ENCODE results near the gene SMIM10. TPM values are rescaled to one million over a fixed set of nuclear protein-coding genes. Genes with fewer than 3 reads are reported as not detected.
"Not testable (repeated sequence)": the region's sequence is repeated elsewhere in the genome, so short reads cannot be mapped to it uniquely, and the experiment has no call there.

SMIM10 gene
- total RNA-seq, 3 donors from 2014 or later (not counting 1 experiment from before 2014, with no cell fraction given): 0.16 TPM; not detected in 2

DNA sequence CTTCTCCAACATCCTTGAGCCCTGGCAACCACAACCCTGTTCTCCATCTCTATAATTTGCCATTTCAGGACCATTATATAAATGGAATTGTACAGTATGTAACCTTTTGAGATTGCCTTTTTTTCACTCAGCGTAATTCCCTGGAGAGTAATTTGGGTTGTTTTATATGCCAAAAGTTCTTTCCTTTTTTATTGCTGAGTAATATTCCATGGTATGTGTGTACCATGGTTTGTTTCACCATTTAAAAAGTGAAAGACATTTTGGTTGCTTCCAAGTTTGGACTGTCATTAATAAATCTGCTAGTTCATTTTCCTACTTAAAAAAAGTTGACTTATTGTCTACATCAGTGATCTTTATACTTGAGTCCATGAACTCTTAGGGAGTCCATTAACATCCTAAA, 33.0 kb upstream of the SMIM10 start:
- DNase-seq (no peak), ATAC-seq (no peak)
- Mint-ChIP-seq H3K4me3 (no peak overlapping the region), H3K9me3 (no peaks in the 10 kb centered on the region), H3K27ac (no peak overlapping the region), H3K36me3 (no peaks in the 10 kb centered on the region), H3K27me3 (ENCODE audit: low read depth in 2 of 2) (peaks cover 0 to 10% of the 10 kb centered on the region in 2 donors), H3K4me1 (no peaks in the 10 kb centered on the region)
- Histone ChIP-seq H3K4me1 (ENCODE audit: control insufficient read depth, insufficient read depth, low read length) (no peaks in the 10 kb centered on the region), H3K27ac (ENCODE audit: low read length) (no peak overlapping the region), H3K4me3 (ENCODE audit: low read length) (no peak overlapping the region), H3K27me3 (ENCODE audit: control insufficient read depth, insufficient read depth, low read length) (no peaks in the 10 kb centered on the region), H3K9me3 (ENCODE audit: control insufficient read depth, insufficient read depth, low read length) (no peaks in the 10 kb centered on the region), H3K36me3 (ENCODE audit: control insufficient read depth, insufficient read depth, low read length) (no peaks in the 10 kb centered on the region)
- TF ChIP-seq, protein P1, sequence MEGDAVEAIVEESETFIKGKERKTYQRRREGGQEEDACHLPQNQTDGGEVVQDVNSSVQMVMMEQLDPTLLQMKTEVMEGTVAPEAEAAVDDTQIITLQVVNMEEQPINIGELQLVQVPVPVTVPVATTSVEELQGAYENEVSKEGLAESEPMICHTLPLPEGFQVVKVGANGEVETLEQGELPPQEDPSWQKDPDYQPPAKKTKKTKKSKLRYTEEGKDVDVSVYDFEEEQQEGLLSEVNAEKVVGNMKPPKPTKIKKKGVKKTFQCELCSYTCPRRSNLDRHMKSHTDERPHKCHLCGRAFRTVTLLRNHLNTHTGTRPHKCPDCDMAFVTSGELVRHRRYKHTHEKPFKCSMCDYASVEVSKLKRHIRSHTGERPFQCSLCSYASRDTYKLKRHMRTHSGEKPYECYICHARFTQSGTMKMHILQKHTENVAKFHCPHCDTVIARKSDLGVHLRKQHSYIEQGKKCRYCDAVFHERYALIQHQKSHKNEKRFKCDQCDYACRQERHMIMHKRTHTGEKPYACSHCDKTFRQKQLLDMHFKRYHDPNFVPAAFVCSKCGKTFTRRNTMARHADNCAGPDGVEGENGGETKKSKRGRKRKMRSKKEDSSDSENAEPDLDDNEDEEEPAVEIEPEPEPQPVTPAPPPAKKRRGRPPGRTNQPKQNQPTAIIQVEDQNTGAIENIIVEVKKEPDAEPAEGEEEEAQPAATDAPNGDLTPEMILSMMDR (IDR thresholded peaks at IDR 0.05): no peak
- WGBS (ENCODE audit: insufficient coverage): 100% methylated on average over 1 of the region's 1 CpG
- intact Hi-C loops (cut with micrococcal nuclease): no loop called here

DNA sequence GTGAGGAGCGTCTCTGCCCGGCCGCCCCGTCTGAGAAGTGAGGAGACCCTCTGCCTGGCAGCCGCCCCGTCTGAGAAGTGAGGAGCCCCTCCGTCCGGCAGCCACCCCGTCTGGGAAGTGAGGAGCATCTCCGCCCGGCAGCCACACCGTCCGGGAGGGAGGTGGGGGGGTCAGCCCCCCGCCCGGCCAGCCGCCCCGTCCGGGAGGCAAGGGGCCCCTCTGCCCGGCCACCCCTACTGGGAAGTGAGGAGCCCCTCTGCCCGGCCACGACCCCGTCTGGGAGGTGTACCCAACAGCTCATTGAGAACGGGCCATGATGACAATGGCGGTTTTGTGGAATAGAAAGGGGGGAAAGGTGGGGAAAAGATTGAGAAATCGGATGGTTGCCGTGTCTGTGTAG, 30.4 kb upstream of the SMIM10 start:
- H3K9me3 ChIP-seq (ENCODE audit: control insufficient read depth, insufficient read depth, low read length); DNase-seq; H3K27ac Mint-ChIP-seq; H3K4me1 ChIP-seq (ENCODE audit: control insufficient read depth, insufficient read depth, low read length); H3K36me3 Mint-ChIP-seq; ATAC-seq; H3K27me3 ChIP-seq (ENCODE audit: control insufficient read depth, insufficient read depth, low read length); H3K9me3 Mint-ChIP-seq; intact Hi-C loops (cut with micrococcal nuclease); H3K4me3 ChIP-seq (ENCODE audit: low read length); H3K36me3 ChIP-seq (ENCODE audit: control insufficient read depth, insufficient read depth, low read length); H3K27ac ChIP-seq (ENCODE audit: low read length); H3K4me1 Mint-ChIP-seq; H3K4me3 Mint-ChIP-seq: not testable (repeated sequence)
- no CpG with 5 or more reads among the region's 26 CpGs for WGBS (ENCODE audit: insufficient coverage)
- peaks cover 0 to 14% of the 10 kb centered on the region in 2 donors for H3K27me3 Mint-ChIP-seq (ENCODE audit: low read depth in 2 of 2)

- H3K9me3 Mint-ChIP-seq: no peaks in the 10 kb centered on the region
- no peak overlapping the region for H3K4me3 Mint-ChIP-seq
- no peak for DNase-seq
- TF ChIP-seq, protein P1 (IDR thresholded peaks at IDR 0.05): no peak
- H3K4me3 ChIP-seq (ENCODE audit: low read length): no peak overlapping the region
- 50% methylated on average over 1 of the region's 2 CpGs for WGBS (ENCODE audit: insufficient coverage)
- no peak overlapping the region for H3K27ac Mint-ChIP-seq
- no peaks in the 10 kb centered on the region for H3K36me3 Mint-ChIP-seq
- H3K4me1 ChIP-seq (ENCODE audit: control insufficient read depth, insufficient read depth, low read length): peaks cover 3% of the 10 kb centered on the region
- no peaks in the 10 kb centered on the region for H3K27me3 ChIP-seq (ENCODE audit: control insufficient read depth, insufficient read depth, low read length)
- H3K9me3 ChIP-seq (ENCODE audit: control insufficient read depth, insufficient read depth, low read length): no peaks in the 10 kb centered on the region
- ATAC-seq: no peak
- no peaks in the 10 kb centered on the region for H3K4me1 Mint-ChIP-seq
- peaks cover 0 to 14% of the 10 kb centered on the region in 2 donors for H3K27me3 Mint-ChIP-seq (ENCODE audit: low read depth in 2 of 2)
- intact Hi-C loops (cut with micrococcal nuclease): no loop called here
- H3K27ac ChIP-seq (ENCODE audit: low read length): no peak overlapping the region
- no peaks in the 10 kb centered on the region for H3K36me3 ChIP-seq (ENCODE audit: control insufficient read depth, insufficient read depth, low read length)
Measured at GRCh38 chrX:134963041-134963440, 27.8 kb upstream of the SMIM10 start.

- Mint-ChIP-seq H3K27ac (no peak overlapping the region), H3K4me1 (no peaks in the 10 kb centered on the region), H3K9me3 (no peaks in the 10 kb centered on the region), H3K4me3 (no peak overlapping the region), H3K36me3 (no peaks in the 10 kb centered on the region), H3K27me3 (ENCODE audit: low read depth in 2 of 2) (peaks cover 0 to 4% of the 10 kb centered on the region in 2 donors)
- DNase-seq (no peak), ATAC-seq (no peak)
- Histone ChIP-seq H3K9me3 (ENCODE audit: control insufficient read depth, insufficient read depth, low read length) (no peaks in the 10 kb centered on the region), H3K36me3 (ENCODE audit: control insufficient read depth, insufficient read depth, low read length) (no peaks in the 10 kb centered on the region), H3K27me3 (ENCODE audit: control insufficient read depth, insufficient read depth, low read length) (no peaks in the 10 kb centered on the region), H3K27ac (ENCODE audit: low read length) (no peak overlapping the region), H3K4me3 (ENCODE audit: low read length) (no peak overlapping the region), H3K4me1 (ENCODE audit: control insufficient read depth, insufficient read depth, low read length) (peaks cover 3% of the 10 kb centered on the region)
- intact Hi-C loops (cut with micrococcal nuclease): no loop called here
- WGBS (ENCODE audit: insufficient coverage): no CpG with 5 or more reads among the region's 1 CpG
- TF ChIP-seq, protein P1 (IDR thresholded peaks at IDR 0.05): no peak
Measured at GRCh38 chrX:134969726-134970125, 21.1 kb upstream of the SMIM10 start.

Measured in natural killer cell (primary cell).